ENCODE measurements around the gene LRRC32.

Gene LRRC32

DNA sequence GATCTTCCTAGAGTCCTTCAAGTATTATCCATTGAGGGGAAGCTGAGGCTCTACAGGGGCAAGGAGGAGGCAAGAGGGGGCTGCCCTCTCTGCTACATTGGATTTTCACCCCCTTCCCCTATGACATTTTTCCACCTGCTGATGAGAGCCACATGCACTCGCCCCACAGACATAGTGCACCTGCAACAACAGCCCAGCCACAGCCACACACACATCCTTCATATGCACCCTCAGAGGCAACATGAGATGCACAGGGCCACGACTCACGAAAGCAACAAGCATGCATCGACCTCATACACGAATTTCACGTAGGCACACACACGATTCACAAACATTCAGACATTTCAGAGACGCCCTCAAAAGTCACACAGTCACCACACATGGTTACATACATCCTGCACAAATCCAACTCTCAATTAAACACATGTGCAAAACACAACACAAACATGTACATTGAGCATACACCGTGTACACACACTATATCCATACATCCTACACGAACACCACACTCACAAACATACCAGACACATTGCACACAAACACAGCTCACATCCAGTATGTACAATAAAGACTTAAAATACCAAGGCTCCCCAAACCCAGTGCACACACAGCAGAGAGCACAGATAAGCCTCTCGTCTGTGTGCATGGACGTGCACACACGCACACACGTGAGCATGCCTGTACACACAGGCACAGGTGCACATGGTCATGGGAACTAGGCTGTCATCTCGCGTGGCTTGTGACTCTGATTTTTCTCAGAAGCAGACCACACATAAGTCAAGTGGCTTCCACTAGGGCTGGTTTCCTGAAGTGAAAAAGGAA is 6.3 kb upstream of the LRRC32 start:
- no peak for DNase-seq

DNA sequence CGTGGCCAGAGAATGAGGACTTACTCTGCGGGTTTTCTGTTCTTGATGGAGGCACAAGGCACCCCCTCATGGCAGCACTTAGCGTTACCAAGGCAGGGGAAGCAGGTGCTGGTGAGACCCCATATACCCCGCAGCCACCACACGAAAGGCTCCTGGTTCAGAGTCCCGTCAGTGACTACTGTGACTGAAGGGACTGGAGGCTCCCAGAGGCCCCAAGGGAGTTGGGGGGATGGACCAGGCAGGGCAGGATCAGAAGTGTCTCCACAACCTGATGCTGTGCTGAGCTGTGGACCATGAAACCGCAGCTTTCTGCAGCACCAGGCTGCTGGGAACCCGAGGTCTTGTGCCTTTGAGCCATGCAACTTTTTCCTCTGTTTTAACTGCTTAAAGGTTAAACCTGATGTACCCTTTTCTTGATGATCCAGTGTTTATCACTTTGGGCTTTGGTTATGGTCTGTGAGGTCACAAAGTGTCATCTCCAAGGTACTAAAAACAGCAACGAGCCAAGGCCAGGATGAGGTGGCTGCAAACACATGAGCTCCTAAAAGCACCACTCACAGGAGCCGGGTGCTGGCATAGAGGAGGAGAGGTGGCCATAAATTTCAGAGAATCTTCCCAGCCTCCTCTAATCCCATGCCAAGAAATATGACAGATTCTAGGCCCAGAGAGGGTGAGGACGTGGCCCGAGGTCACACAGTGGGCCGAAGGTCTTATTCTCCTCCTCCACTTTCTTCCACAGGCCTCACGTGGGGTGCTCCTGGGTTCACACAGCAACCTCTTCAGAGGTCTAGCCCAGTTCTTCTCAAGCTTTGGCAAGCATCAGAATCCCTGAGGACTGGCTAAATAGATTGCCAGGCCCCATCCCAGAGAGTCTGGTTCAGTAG is 4.2 kb upstream of the LRRC32 start:
- DNase-seq = no peak

DNA sequence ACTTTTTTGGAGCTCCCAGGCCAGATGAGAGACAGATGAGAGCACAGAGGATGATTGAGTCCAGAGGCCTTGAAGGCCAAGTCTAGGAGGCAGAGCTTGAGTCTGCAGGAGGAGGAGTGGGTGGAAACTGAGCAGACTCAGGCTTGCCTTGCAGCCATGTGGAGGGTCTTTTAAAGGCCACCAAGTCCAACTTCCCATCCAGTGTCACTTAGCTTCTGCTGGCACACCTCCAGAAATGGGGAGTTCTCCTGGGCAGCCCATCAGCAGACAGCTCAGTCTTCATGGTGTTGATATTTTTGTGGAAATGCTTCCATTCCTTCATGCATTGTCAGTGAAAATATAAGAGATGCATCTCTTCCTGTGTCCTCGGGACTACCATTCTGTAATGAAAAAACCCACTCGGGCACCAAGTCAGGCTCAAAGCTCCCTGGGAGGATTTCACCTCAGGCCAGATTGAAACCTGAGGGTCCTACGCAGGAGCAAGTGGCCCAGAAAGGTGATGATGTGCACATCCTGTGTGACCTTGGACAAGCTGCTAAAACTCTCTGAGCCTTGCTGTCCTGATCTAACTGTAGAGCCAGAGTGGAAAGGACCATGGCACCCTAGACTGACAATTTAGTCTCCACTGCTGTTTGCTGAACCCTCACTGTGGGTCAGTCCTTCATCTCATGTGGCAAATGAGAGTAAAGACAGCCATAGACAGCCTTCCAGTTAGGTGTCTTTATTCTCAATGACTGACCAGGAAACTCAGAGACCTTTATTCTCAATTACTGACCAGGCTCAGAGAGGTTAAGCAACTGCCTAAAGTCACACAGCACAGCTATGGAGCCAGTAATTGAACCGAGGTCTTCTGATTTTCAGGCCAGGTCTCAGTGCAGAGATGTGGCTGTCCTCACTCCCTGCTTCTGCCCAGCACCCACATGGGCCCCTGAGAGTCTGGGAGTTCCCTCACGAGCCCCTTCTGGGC is 2.9 kb upstream of the LRRC32 start:
- no peak for DNase-seq

DNA sequence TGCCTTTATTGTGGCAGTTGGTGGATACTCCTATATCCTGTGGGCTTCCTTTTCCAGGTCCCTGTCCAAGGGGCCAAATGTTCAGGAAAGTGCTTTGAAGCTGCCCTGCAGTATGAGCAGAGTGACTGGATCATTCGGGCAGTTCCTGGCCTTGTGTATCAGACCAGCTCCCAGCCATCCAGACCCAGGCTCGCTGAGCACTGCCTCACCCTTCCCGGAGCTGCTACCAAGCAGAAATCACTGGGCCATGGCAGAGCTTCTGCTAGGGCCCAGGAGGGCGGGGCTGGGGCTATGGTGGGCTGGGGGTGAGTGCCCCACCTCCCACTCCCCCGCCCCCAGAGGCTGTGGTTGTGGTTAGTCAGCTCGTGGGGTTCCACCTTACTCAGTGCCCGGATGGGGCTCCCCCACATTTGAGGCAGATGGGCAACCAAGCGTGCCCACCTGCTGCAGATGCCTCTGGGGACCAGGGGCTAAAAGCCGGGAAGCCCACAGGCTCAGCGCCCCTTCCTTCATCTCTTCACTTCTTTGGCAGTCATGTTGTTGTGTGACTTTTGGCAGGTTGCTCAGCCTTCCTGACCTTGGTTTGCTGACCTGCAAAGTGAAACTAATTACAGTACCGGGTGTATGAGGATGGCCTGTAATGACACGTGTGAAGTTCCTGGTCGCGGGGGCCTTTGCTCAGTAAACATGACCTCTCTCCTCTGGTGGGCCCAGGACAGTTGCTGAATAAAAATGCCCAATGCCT is 2.1 kb upstream of the LRRC32 start:
- DNase-seq = peak; percentile 88

DNA sequence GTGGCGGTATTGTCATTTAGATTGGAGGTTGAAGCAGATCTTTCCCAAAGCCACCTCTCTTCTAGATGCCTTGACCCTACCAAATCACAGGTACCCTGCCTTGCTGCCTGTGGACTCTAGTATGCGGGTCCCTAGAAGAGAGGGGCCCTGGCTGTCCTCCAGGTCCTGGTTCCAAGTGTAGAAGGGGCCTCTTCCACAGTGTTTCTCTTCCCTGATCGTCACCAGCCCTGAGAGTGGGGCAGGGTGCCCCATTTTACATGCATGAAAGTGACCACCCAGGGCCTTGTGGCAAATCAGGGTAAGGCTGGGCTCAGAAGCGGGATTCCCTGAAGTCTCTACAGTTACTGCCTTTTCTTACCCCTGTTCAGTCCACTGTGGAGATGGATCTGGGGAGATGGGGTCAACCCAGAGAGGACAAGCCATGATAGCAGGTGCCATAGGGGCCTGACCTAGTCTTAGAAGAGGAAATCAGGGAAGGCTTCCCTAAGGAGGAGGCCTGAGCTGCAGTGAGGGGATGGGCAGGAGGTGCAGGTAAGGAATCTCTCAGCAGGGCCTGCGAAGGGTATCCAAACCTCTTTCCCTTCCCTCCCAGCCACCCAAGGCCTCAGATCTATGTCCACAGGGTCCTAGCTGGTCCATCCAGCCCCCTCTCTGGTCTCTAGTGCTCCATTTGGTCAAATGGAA is 1.2 kb upstream of the LRRC32 start:
- DNase-seq = no peak

DNA sequence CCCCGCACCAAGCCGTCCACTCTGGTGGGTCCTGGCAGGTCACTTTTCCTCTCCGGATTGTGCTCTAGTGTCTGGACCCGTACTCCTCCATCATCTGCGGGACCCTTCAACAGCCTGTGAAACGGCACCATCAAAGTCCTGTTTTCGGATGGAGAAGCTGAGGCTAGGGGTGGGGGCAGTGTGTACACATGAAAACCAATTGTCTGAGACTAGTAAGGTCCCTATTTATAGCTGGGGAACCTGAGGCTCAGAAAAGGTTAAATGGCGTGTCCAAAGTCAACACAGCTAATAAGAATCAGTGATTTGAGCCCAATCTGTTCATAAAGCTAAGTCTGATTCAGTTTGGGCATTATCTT is 668 bp upstream of the LRRC32 start:
- no peak for DNase-seq

DNA sequence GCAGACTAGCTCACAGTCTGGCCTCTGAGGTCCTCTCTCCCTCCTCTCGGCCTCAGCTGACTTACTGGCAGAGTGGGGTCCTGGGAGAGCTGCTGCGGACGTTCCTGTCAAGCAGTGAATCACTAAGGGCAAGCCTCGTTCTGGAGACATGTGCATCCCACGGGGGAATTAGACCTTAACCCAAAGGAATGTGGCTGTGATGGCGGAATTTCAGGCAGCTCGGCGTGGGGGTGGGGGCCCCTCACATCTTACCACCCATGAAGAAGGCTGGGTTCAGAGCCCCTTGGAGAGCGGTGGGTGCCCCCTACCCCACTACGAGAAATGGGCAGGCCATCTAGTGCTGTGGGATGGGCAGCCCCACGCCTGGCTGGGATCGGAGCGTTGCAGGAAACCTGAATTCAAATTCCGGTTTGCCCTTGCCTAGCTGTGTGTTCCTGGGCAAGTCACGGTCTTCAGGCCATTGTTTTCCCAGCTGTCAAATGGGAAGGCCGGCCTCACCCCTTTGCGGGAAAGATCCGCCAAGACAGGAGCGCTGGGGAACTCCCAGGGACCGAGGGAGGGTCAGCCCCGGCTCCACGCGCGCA is 554 bp downstream of the LRRC32 start:
- no peak for DNase-seq

DNA sequence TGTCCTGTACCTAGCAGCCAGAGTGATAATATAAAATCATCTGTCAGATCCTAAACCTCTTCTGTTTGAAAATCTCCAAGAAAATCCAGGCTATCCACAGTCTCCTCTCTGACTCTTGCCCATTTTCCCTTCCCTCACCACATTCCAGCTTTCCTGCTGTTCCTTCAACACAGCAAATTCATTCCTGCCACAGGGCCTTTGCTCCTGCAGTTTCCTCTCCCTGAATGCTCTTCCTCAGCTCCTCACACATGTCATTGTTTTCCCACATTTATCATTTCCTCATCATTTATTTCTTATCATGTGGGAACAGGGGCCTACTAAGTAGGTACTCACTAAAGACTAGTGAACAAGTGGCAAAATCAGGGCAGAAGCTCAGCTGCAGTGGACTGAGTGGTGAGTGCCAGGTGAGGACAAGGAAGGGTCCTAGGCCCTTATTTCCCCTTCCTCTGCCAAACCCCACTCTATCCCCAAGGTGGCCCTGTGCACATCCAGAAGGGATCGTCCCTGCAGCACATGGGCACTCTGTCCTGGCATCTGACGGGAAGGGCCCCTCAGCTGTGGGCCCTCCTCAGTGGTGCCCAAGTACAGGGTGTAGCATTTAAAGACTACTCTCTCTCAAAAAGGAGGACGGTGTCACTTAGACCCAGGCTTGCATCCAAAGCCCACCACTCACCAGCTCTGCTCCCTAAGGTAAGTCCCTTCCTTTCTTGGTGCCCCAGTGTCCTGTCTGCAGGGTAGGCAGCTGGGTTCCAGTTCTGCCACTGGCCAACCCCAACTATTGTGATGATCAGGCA is 2.0 kb downstream of the LRRC32 start:
- no peak for DNase-seq

DNA sequence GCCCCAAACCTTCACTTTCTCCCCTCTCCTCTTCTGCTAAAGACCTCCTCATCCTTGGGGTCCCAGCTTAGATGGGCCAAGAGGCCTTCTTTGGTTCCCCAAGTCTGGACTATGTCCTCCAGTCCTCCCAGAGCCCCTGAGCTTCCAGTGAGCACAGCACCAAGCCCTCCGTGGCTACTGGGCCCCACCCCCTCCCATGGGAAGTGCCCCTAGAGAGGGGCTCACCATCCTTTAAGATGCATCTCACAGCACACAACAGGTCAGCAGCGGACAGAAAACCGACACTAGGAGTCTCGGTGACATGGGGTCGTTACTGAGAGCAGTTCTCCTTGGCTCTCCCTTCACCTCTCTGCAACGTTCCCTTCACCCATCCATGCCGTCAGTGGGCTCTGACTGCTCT is 2.7 kb downstream of the LRRC32 start:
- DNase-seq = no peak

DNA sequence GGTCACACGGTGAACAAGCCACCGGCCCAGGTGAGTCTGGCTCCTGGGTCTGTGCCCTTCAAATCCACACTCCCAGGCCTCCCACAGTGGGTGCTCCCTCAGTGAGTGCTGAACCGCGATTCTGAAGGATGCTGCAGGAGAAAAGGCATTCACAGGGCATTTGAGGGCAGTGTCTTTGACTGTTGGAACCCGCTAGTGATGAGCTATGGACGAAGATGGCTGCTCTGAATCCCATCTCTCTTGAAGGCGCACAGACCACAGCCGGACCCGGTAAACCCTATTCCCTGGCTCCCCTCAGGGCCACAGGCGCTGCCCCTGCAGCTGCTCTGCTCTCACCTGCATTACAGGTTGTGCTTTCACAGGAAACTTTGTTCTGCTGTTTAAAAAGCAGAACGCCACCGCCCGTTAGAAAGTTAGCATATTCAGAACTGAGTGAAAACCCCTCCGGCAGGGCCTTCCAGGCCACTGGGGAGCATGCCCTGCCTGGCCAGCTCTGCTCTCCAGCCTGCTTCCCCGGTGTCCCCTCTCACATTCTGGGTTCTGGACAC is 3.2 kb downstream of the LRRC32 start:
- DNase-seq = no peak

DNA sequence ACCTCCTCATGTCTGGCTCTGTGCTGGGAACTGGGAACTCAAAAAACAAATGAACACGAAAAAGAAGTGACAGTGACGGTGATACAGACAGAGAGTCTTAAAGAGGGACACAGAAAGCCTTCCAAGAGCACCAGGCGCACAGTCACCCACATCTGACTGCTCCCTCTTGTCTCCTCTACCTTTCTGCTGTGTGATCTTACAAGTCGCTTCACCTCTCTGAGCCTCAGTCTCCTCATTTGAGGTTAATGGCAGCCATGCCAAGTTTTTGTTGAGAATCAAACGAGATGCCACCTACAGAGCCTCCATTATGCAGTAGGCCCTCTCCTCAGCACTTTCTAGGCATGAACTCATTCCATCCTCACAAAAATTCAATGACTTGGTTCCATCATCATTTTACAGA is 3.7 kb downstream of the LRRC32 start:
- DNase-seq = no peak

DNA sequence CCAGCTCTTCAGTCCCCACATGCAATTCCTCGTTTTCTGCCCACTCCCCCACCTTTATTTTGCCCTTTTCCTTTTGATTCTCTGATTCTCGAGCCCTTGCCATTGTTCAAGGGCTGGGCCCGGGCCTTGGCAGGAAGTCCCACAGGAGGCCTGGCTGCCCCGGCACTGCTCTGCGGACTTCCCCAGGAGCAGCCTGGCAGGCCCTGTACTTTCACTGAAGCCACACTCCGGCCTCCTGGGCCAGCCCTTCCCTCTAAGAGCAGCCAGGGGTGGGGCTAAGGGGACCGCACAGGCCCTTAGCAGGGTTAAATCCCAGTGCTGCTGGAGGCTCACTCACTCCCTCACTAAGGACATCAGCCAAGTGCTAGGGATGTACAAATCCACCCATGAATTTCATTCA is 4.1 kb downstream of the LRRC32 start:
- DNase-seq = peak; percentile 36

DNA sequence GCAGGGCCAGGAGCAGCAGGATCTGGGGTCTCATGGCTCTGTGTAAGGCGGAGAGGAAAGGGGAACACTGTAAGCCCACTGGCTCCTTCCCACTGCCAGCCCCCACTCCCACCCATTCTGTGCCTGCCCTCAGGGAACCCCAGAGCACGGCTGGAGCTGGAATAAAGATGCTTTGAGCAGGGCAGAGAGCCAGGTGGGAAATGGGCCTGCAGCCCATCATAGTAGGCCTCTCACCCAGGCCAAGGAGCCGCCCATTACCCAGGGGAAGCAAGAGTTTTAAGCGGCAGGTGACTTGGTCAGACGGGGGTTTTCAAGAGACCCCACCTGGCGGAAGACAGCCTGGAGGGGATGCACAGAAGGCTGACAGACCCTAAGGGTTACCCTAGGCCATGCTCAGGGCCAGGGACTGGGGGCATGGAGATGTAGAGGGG is 4.6 kb downstream of the LRRC32 start:
- no peak for DNase-seq

DNA sequence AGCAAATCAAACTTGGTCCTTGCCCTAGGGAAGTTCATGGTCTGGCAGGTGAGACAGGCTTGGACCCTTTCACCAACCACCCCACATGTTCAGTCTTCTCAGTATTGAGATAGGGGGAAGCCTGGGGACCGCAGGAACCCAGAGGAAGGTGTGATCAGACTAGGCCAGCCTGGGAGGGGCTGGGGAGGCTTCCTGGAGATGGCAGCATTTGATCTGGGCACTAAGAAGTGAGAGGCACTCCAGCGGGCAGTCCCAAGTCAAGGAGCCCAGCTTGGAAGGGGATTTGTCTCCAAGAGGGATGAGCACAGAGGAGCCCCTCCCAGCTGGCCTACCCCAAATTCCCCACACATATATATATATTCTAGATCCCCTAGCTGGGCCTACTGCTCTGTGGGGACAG is 5.4 kb downstream of the LRRC32 start:
- no peak for DNase-seq

DNA sequence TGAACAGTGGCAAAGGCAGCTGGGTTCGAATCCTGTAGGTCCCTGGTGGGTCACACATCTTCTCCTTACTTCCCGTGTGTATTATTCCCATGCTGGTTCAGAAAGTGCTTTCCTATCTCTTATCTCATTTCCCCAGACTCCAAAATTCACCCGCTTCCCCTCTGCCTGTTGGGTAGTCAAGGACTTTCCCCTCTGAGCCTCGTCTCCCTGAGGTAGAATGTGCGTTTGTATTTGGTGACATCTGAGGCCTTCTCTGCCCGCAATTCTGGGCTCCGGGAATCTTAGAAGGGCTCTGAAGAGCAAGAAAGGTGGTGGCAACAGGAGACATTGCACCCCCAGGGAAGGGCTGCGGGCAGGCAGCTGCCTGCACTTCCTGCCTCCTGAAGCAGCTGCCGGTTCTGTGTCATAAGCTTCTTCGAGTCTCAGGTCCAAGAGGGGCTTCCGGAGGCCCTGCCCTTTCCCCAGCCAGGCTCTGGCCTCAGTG is 5.9 kb downstream of the LRRC32 start:
- DNase-seq = peak; percentile 26

DNA sequence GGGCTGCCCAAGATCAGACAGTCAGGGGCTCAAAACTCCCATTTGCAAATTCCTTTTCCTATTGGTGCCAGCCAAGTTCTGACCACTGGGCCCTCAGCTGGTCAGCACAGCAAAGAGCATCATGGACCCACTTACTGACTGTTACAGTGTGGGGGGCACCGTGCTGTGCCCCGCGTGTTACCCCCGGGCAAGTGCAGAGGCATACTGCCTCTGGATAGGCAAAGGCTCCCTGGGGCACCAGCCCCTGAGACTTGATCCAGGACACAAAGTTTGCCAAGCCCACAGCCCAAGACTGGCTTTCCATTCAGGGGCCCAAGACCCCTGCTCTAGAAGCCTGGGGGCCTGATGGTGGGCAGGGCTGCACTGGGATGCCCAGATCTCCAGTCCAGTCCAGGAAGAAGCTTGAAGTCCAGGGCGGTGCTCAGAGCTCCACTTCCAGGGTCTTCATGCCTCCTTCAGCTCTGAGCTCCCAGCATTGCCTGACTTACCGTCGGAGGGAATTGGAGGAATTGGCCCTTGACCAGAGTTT is 6.6 kb downstream of the LRRC32 start:
- DNase-seq = no peak

DNA sequence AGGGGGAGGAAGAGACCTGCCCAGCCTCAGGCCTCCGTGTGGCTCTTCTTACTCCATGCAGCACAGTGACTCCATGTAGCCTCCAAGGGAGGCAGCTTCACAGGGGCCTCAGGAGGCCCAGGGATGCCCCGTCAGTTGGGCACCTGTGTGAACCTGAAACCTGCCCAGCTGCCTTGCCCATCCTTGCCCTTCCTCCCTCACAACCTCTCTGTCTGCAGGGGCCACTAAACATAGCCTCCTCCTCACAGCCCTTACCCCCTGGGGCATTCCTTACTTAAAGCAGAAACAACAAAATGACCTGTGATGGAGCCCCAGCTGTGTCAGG is 7.1 kb downstream of the LRRC32 start:
- no peak for DNase-seq

DNA sequence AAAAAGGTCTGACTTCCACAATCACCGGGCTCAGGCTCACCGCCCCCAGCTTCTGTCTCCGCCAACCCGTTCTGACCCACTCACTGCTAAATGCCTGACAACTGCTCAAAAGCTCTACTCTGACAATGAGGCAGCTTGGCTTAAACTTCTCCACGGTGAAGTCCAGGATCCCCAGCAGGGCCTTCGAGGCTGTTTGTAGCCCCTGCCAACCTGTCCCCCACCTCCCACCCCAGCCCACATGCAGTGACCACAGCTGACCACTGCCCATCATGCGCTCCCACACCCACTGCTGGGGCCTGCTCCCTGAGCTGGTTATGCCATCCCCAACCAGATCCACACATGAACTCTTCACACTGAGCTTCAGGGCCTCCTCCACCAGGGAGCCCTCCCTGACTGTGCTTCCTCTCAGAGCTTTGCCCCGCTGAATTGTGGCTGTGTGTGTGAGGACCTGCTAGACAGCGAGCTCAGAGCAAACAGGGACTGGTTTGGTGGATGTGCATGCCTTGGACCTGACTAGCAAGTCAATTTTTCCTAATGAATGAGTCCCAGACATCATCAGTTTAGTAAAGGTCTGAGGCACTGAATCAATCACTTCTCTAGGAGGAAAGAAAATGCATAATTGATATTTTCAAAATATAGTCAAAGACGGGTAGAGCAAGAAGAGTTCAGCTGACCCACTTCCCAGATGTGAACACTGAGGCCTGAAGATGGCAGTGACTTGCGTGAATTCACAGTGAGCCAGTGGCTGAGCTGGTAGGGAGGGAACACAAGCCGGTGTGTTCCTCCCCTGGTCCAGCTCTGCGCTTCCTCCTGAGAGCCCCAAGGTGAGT is 7.7 kb downstream of the LRRC32 start:
- DNase-seq = no peak
